ENCODE data around the gene PUS1. TPM values are rescaled to one million over a fixed set of nuclear protein-coding genes. Genes with fewer than 3 reads are reported as not detected.

The PUS1 gene
- total and polyA plus RNA-seq, 4 donors, result 6.5 to 20.2 (median 18.8) TPM

GRCh38 chr12:131905630-131906091, 23.4 kb upstream of the PUS1 start:
- no peak for DNase-seq
- WGBS, 2 donors, result 92% methylated on average over 15 of the region's 15 CpGs
- Histone ChIP-seq H3K27me3 (ENCODE audit: control insufficient read depth in 1 of 2, insufficient read depth in 2 of 2, low read length in 1 of 2) (no peaks in the 10 kb centered on the region), H3K4me3 (ENCODE audit: low read length in 2 of 2) (no peak overlapping the region), H3K9me3 (ENCODE audit: control insufficient read depth, low read length) (no peaks in the 10 kb centered on the region), H3K27ac (ENCODE audit: low read depth in 1 of 2, low read length in 2 of 2) (no peak overlapping the region), H3K36me3 (ENCODE audit: control insufficient read depth in 1 of 2, insufficient read depth in 2 of 2, low read length in 1 of 2) (no peaks in the 10 kb centered on the region), H3K4me1 (ENCODE audit: control insufficient read depth in 1 of 2, insufficient read depth in 2 of 2, low read length in 2 of 2) (no peaks in the 10 kb centered on the region)
- ATAC-seq (ENCODE audit: low FRiP score), result no peak
- intact Hi-C loops (cut with DNase I), result no loop called here

GRCh38 chr12:131907379-131908091, 21.5 kb upstream of the PUS1 start:
- intact Hi-C loops (cut with DNase I), result no loop called here
- Histone ChIP-seq H3K36me3 (ENCODE audit: control insufficient read depth in 1 of 2, insufficient read depth in 2 of 2, low read length in 1 of 2) (peaks cover 0 to 2% of the 10 kb centered on the region in 2 donors), H3K4me3 (ENCODE audit: low read length in 2 of 2) (no peak overlapping the region), H3K4me1 (ENCODE audit: control insufficient read depth in 1 of 2, insufficient read depth in 2 of 2, low read length in 2 of 2) (no peaks in the 10 kb centered on the region), H3K27me3 (ENCODE audit: control insufficient read depth in 1 of 2, insufficient read depth in 2 of 2, low read length in 1 of 2) (no peaks in the 10 kb centered on the region), H3K27ac (ENCODE audit: low read depth in 1 of 2, low read length in 2 of 2) (no peak overlapping the region), H3K9me3 (ENCODE audit: control insufficient read depth, low read length) (no peaks in the 10 kb centered on the region)
- DNase-seq (no peak), ATAC-seq (ENCODE audit: low FRiP score) (no peak)
- WGBS, 2 donors, result 91 to 92% methylated on average over 23 to 31 of the region's 31 CpGs

- Histone ChIP-seq H3K9me3 (ENCODE audit: control insufficient read depth, low read length) (no peaks in the 10 kb centered on the region), H3K4me3 (ENCODE audit: low read length in 2 of 2) (no peak overlapping the region), H3K36me3 (ENCODE audit: control insufficient read depth in 1 of 2, insufficient read depth in 2 of 2, low read length in 1 of 2) (peaks cover 0 to 2% of the 10 kb centered on the region in 2 donors), H3K27me3 (ENCODE audit: control insufficient read depth in 1 of 2, insufficient read depth in 2 of 2, low read length in 1 of 2) (no peaks in the 10 kb centered on the region), H3K27ac (ENCODE audit: low read depth in 1 of 2, low read length in 2 of 2) (no peak overlapping the region), H3K4me1 (ENCODE audit: control insufficient read depth in 1 of 2, insufficient read depth in 2 of 2, low read length in 2 of 2) (no peaks in the 10 kb centered on the region)
- ATAC-seq (ENCODE audit: low FRiP score) (no peak), DNase-seq (peak in 1 of 2 donors; percentile 42)
- intact Hi-C loops (cut with DNase I), result no loop called here
- 95% methylated on average over 68 to 96 of the region's 96 CpGs for WGBS, 2 donors
These were observed 20.7 kb upstream of the PUS1 start for GRCh38 chr12:131908092-131909080.

- intact Hi-C loops (cut with DNase I), result no loop called here
- Histone ChIP-seq H3K4me1 (ENCODE audit: control insufficient read depth in 1 of 2, insufficient read depth in 2 of 2, low read length in 2 of 2) (no peaks in the 10 kb centered on the region), H3K27ac (ENCODE audit: low read depth in 1 of 2, low read length in 2 of 2) (no peak overlapping the region), H3K27me3 (ENCODE audit: control insufficient read depth in 1 of 2, insufficient read depth in 2 of 2, low read length in 1 of 2) (no peaks in the 10 kb centered on the region), H3K36me3 (ENCODE audit: control insufficient read depth in 1 of 2, insufficient read depth in 2 of 2, low read length in 1 of 2) (peaks cover 0 to 2% of the 10 kb centered on the region in 2 donors), H3K9me3 (ENCODE audit: control insufficient read depth, low read length) (no peaks in the 10 kb centered on the region), H3K4me3 (ENCODE audit: low read length in 2 of 2) (no peak overlapping the region)
- WGBS, 2 donors, result 93 to 94% methylated on average over 56 to 61 of the region's 61 CpGs
- peak in 1 of 2 donors; percentile 45 for DNase-seq
- no peak for ATAC-seq (ENCODE audit: low FRiP score)
These were observed 19.9 kb upstream of the PUS1 start for GRCh38 chr12:131909081-131909751.

- H3K4me1 ChIP-seq (ENCODE audit: control insufficient read depth in 1 of 2, insufficient read depth in 2 of 2, low read length in 2 of 2), result no peaks in the 10 kb centered on the region
- no peaks in the 10 kb centered on the region for H3K9me3 ChIP-seq (ENCODE audit: control insufficient read depth, low read length)
- DNase-seq (peak in 1 of 2 donors; percentile 41), ATAC-seq (ENCODE audit: low FRiP score) (no peak)
- no peak overlapping the region for H3K4me3 ChIP-seq (ENCODE audit: low read length in 2 of 2)
- 90 to 91% methylated on average over 26 of the region's 26 CpGs for WGBS, 2 donors
- H3K36me3 ChIP-seq (ENCODE audit: control insufficient read depth in 1 of 2, insufficient read depth in 2 of 2, low read length in 1 of 2), result peaks cover 0 to 2% of the 10 kb centered on the region in 2 donors
- intact Hi-C loops (cut with DNase I), result loop anchor here in 1 of 2 donors (2.0 kb wide), 1 partner anchor 13 kb away; no protein-coding TSS in a partner anchor
- no peaks in the 10 kb centered on the region for H3K27me3 ChIP-seq (ENCODE audit: control insufficient read depth in 1 of 2, insufficient read depth in 2 of 2, low read length in 1 of 2)
- no peak overlapping the region for H3K27ac ChIP-seq (ENCODE audit: low read depth in 1 of 2, low read length in 2 of 2)
These were observed 19.3 kb upstream of the PUS1 start for GRCh38 chr12:131909752-131910219.

GRCh38 chr12:131910302-131911027, 18.6 kb upstream of the PUS1 start:
- 81 to 87% methylated on average over 22 to 23 of the region's 23 CpGs for WGBS, 2 donors
- H3K4me1 ChIP-seq (ENCODE audit: control insufficient read depth in 1 of 2, insufficient read depth in 2 of 2, low read length in 2 of 2), result no peaks in the 10 kb centered on the region
- intact Hi-C loops (cut with DNase I), result loop anchor here in 1 of 2 donors (2.0 kb wide), 1 partner anchor 14 kb away; no protein-coding TSS in a partner anchor
- no peaks in the 10 kb centered on the region for H3K27me3 ChIP-seq (ENCODE audit: control insufficient read depth in 1 of 2, insufficient read depth in 2 of 2, low read length in 1 of 2)
- peak in 1 of 2 donors; percentile 37 for DNase-seq
- H3K36me3 ChIP-seq (ENCODE audit: control insufficient read depth in 1 of 2, insufficient read depth in 2 of 2, low read length in 1 of 2), result peaks cover 0 to 2% of the 10 kb centered on the region in 2 donors
- H3K4me3 ChIP-seq (ENCODE audit: low read length in 2 of 2), result no peak overlapping the region
- no peak overlapping the region for H3K27ac ChIP-seq (ENCODE audit: low read depth in 1 of 2, low read length in 2 of 2)
- no peaks in the 10 kb centered on the region for H3K9me3 ChIP-seq (ENCODE audit: control insufficient read depth, low read length)
- no peak for ATAC-seq (ENCODE audit: low FRiP score)

GRCh38 chr12:131911028-131911650, 17.9 kb upstream of the PUS1 start:
- Histone ChIP-seq H3K4me3 (ENCODE audit: low read length in 2 of 2) (no peak overlapping the region), H3K9me3 (ENCODE audit: control insufficient read depth, low read length) (no peaks in the 10 kb centered on the region), H3K27me3 (ENCODE audit: control insufficient read depth in 1 of 2, insufficient read depth in 2 of 2, low read length in 1 of 2) (no peaks in the 10 kb centered on the region), H3K4me1 (ENCODE audit: control insufficient read depth in 1 of 2, insufficient read depth in 2 of 2, low read length in 2 of 2) (no peaks in the 10 kb centered on the region), H3K27ac (ENCODE audit: low read depth in 1 of 2, low read length in 2 of 2) (no peak overlapping the region), H3K36me3 (ENCODE audit: control insufficient read depth in 1 of 2, insufficient read depth in 2 of 2, low read length in 1 of 2) (peaks cover 0 to 2% of the 10 kb centered on the region in 2 donors)
- peak in 1 of 2 donors; percentile 37 for DNase-seq
- WGBS, 2 donors, result 88 to 93% methylated on average over 17 of the region's 17 CpGs
- ATAC-seq (ENCODE audit: low FRiP score), result no peak
- intact Hi-C loops (cut with DNase I), result loop anchor here in 1 of 2 donors (2.0 kb wide), 1 partner anchor 14 kb away; no protein-coding TSS in a partner anchor
